GM21529 (cell line): Measurements from ENCODE around the gene CNOT8.

Source experiments
- ATAC-seq: cut with Tn5 transposase; IDR thresholded peaks from one replicate; pipeline ENCODE4 v1.9.1; 2021; ENCODE audit not compliant: unreplicated experiment

CNOT8 gene

GRCh38 chr5:154916874-154917273 is 58.4 kb downstream of the CNOT8 start:
- no peak for ATAC-seq

GRCh38 chr5:154917757-154918156 is 59.3 kb downstream of the CNOT8 start:
- ATAC-seq, result no peak

GRCh38 chr5:154923441-154924430 is 65.3 kb downstream of the CNOT8 start:
- ATAC-seq, result no peak
